Activated T-helper 1 cell treated with Interleukin-2 at 50 U/mL for 16 hours (primary cell): ENCODE measurements around the gene OLA1.

Source experiments
- DNase-seq: peaks from one replicate; pipeline ENCODE4 v3.0.0-alpha.2; 2020; ENCODE audit warnings: low read depth

Gene OLA1

DNA sequence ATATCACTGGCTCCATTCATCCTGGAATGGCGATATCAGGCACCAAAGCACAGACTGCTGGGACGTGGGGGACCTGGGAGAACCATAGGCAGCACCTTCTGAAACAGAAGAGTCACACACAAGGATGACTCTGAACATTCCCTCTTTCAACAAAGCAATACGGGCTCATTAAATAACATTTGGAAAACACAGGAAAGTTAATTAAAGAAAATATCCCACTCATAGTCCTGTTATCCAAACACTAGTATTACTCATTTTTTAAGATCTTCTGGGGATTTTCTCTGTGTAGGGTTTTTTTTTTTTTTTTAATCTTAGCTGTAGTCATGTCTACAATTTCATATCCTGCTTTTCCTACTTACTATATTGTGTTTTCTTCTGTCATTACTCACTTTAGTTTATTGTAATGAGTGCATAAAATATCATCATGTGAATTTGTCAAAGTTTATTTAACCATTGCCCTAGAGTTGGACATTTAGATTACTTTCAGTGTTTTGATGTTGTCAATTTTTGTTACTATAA, 213.2 kb downstream of the OLA1 start:
- no peak for DNase-seq

DNA sequence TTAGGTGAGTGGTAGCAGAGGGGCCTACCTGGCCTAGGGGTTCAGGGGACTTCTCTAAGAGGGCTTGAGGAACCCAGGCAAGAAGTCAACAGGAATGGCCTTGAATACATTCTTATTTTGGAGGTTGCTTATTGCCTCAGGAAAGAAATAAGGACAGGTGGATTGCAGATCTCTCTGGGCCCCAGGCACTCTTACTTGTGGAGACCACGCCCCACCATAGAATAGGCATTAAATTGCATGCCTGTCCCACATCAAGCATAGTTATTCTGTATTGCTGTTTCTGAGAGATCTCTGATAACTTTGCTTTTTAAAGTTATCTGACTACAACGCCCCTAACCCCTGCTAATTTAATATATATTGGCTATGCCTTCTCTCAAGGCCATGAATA, 215.2 kb downstream of the OLA1 start:
- no peak for DNase-seq

DNA sequence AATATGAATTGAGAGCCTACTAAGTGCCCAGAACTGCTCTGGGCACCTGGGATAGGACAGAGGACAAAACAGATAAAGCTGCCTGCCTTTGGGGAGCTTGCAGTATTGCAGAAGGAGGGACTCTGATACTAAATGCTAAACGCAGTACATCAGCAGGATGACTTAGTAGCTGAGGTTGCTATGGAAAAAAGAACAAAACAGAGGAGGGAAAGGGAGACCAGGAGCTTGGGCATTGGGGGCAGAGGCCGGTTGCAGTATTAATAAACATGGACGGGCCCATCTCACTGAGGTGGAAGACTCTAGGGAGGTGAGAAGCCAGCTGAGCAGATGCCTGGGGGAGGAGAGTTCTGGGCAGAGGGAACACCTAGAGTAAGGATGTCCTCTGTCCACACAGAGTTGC, 217.1 kb downstream of the OLA1 start:
- no peak for DNase-seq

- no peak for DNase-seq
Measured at GRCh38 chr2:174028935-174029334, 219.4 kb downstream of the OLA1 start.

- DNase-seq = no peak
Measured at GRCh38 chr2:174027956-174028355, 220.4 kb downstream of the OLA1 start.

DNA sequence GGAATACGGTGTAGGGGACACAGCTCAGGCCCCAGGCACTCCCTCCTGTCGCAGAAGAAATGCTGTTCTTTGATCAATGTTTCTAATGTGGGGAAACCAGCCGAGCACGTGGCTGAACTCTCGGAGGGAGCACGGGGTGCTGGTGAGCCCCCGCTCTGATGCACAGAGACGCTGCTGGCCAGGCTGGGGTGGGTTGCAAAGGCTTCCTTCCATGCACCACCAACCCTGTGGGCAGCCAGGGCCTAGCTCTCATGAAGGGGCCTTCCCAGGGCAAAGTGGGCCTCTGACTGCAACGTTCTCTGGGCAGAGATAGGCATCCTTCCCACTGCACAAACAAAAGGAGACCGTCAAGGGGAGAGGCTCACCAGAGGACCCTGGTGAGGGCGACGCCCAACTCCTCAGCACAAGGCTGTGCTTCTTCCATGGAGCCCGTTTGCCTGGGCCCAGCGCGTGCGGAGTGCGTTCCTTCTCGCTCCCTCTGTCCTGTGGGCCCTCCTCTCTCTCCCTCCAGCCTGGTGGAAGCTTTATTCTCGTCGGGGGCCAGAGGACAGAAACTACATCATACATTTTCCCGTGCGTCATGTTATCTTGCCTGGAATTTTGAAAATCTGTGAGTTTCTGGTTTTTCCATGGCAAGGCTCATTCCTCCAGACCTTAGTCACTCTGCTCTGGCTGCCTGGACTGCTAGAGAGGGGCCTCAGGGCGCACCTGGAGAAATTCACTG, 222.0 kb downstream of the OLA1 start:
- no peak for DNase-seq

DNA sequence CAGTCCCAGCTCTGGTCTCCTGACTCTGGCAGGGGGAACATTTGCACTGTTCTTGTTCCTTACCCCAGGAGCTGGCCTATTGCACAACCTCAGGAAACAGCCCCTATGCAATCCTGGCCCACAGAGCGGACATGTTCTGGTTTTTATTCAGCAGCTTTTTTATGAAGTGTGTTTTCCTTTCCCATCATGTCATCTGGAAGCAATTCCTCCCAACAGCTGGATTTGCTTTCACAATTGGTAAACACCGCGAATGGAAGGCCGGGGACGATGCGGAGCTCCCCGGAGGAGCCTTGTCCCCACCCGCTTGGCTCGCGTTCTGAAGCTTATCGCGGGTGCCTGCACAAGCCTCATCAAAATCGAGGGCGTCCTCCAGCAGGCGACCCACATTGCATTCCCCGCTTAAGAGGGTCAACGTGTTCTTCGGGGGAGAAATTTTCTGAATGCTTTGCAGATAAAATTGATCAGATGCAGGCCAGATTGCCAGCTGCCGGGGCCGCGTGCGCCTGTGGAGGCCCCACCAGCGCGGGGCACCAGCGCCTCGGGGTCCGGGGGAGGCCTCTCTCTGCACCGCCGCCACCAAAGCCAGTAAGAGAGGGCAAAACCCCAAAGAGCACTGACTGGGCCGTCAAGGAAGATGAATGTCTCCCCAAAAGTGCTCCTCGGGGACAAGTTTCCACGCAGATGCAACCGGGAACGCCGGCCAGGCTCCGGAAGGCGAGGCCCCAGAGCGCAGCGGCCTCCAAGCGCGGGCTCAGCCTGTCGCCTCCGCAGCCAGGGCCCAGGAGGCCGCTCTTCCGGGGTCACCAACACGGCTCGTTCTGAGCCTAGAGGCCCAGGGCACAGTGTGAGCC, 222.8 kb downstream of the OLA1 start:
- no peak for DNase-seq

- DNase-seq = no peak
Measured at GRCh38 chr2:174024524-174025270, 223.6 kb downstream of the OLA1 start.

- no peak for DNase-seq
Measured at GRCh38 chr2:174023591-174024523, 224.5 kb downstream of the OLA1 start.
